Endothelial cell of umbilical vein (primary cell): Measurements from ENCODE around the gene POLR2L. TPM values are rescaled to one million over a fixed set of nuclear protein-coding genes. Genes with fewer than 3 reads are reported as not detected.

Experiments
- BruUV-seq: library from RNA; stranded (reverse); fragments of 400-500 nt; replicated peaks from 2 replicates; lab custom pipeline; 2021; lab: Mats Ljungman, UMichigan
- CTCF ChIA-PET: fragments of 300-600, 350-600 bp; sonication (Branson Sonifier 250); formaldehyde crosslinking; loops from one replicate; lab custom pipeline; 2021; ENCODE audit warnings: antibody characterized with exemption, inconsistent platforms; lab: Charles Lee
- POLR2A ChIA-PET: fragments of 300-600, 350-600 bp; sonication (Branson Sonifier 250); formaldehyde crosslinking; loops from one replicate; lab custom pipeline; 2021; ENCODE audit warnings: antibody characterized with exemption, inconsistent platforms; lab: Charles Lee
- DNase-seq: peaks from one replicate; pipeline ENCODE4 v3.0.0-alpha.2; 2011; ENCODE audit warnings: low read depth, low spot score
- FAIRE-seq: peaks from 2 replicates; lab custom pipeline; 2011; peaks lifted over from hg19 to GRCh38; lab: Jason Lieb, UNC
- H2AFZ ChIP-seq: 2 replicates; pipeline ENCODE4 v1.6.0; 2012; ENCODE audit warnings: low read depth, low read length, control low read depth, inconsistent platforms
- H3K27ac ChIP-seq: 2 replicates; pipeline ENCODE4 v1.5.1; 2011; ENCODE audit warnings: low read depth, mild to moderate bottlenecking, control low read depth, low read length, moderate library complexity; ENCODE audit not compliant: insufficient read depth
- H3K27me3 ChIP-seq, 2 experiments: 2 replicates each; pipeline versions ENCODE4 v1.6.0 to v1.6.1; 2011; ENCODE audit warnings: low read length in 2 of 2, mixed read lengths in 1 of 2; ENCODE audit not compliant: control insufficient read depth in 2 of 2, insufficient read depth in 2 of 2
- H3K36me3 ChIP-seq, 2 experiments: 2 replicates in 1 of 2; 3 replicates in 1 of 2; pipeline ENCODE4 v1.5.1; 2011; ENCODE audit warnings: low read length in 2 of 2, mild to moderate bottlenecking in 1 of 2, moderate library complexity in 1 of 2; ENCODE audit not compliant: control insufficient read depth in 2 of 2, insufficient read depth in 2 of 2; ENCODE audit errors: extremely low read depth in 1 of 2
- H3K4me1 ChIP-seq: 3 replicates; pipeline ENCODE4 v1.5.1; 2011; ENCODE audit warnings: mild to moderate bottlenecking, low read length; ENCODE audit not compliant: control insufficient read depth, insufficient read depth; ENCODE audit errors: extremely low read depth
- H3K4me2 ChIP-seq: 2 replicates; pipeline ENCODE4 v1.6.1; 2011; ENCODE audit warnings: low read length, control low read depth, mixed read lengths; ENCODE audit not compliant: insufficient read depth
- H3K4me3 ChIP-seq, 3 experiments: fragments of 200-600 bp in 1 of 3; sonication (generic), shearing (Covaris generic) in 1 of 3; replicated peaks in 1 of 3; 2 replicates each; pipeline ENCODE4 v1.5.1; 2011 to 2016; ENCODE audit warnings: control low read depth in 3 of 3, low read length in 3 of 3, mild to moderate bottlenecking in 2 of 3, inconsistent platforms in 1 of 3, low read depth in 1 of 3, moderate library complexity in 1 of 3; ENCODE audit not compliant: insufficient read depth in 1 of 3
- H3K79me2 ChIP-seq: 2 replicates; pipeline ENCODE4 v1.6.0; 2012; ENCODE audit warnings: low read length, inconsistent platforms; ENCODE audit not compliant: control insufficient read depth, insufficient read depth
- H3K9ac ChIP-seq: replicated peaks from 2 replicates; pipeline ENCODE3; 2011; ENCODE audit warnings: low read length, control low read depth; ENCODE audit not compliant: insufficient read depth; ENCODE audit errors: extremely low read depth
- H3K9me1 ChIP-seq: replicated peaks from 3 replicates; pipeline ENCODE4 v1.6.0; 2011; ENCODE audit warnings: mild to moderate bottlenecking, low read length; ENCODE audit not compliant: control insufficient read depth, insufficient read depth; ENCODE audit errors: extremely low read depth
- H3K9me3 ChIP-seq: replicated peaks from 2 replicates; pipeline ENCODE4 v1.5.1; 2012; ENCODE audit warnings: low read length, inconsistent platforms; ENCODE audit not compliant: control insufficient read depth, insufficient read depth
- H4K20me1 ChIP-seq: replicated peaks from 2 replicates; pipeline ENCODE3; 2011; ENCODE audit warnings: mild to moderate bottlenecking, low read length; ENCODE audit not compliant: control insufficient read depth, insufficient read depth; ENCODE audit errors: extremely low read depth
- CTCF ChIP-seq, 2 donors: IDR thresholded peaks; 1 replicate in 1 of 2; 2 replicates in 1 of 2; pipeline ENCODE4 v1.5.1; 2011; ENCODE audit warnings: low read length in 2 of 2, mild to moderate bottlenecking in 2 of 2, moderate library complexity in 2 of 2, control low read depth in 1 of 2, inconsistent platforms in 1 of 2, low read depth in 1 of 2; ENCODE audit not compliant: insufficient read depth in 1 of 2; ENCODE audit errors: extremely low read depth in 1 of 2
- EZH2 ChIP-seq: IDR thresholded peaks from 2 replicates; pipeline ENCODE4 v1.6.1; 2012; ENCODE audit warnings: borderline replicate concordance, low read depth, mild to moderate bottlenecking, moderate library complexity, low read length, inconsistent platforms; ENCODE audit not compliant: severe bottlenecking
- FOS ChIP-seq: IDR thresholded peaks from 2 replicates; pipeline ENCODE4 v1.6.1; 2011; ENCODE audit warnings: mild to moderate bottlenecking, low read length, moderate library complexity, borderline replicate concordance; ENCODE audit not compliant: insufficient read depth
- GATA2 ChIP-seq: IDR thresholded peaks from 2 replicates; pipeline ENCODE4 v1.7.0; 2011; ENCODE audit warnings: low read depth, mild to moderate bottlenecking, moderate library complexity, mixed read lengths, low read length; ENCODE audit not compliant: insufficient read length, insufficient read depth
- JUN ChIP-seq: IDR thresholded peaks from 2 replicates; pipeline ENCODE4 v1.6.1; 2011; ENCODE audit warnings: borderline replicate concordance, low read depth; ENCODE audit not compliant: insufficient read length, insufficient read depth
- MAX ChIP-seq: IDR thresholded peaks from 2 replicates; pipeline ENCODE4 v1.6.1; 2011; ENCODE audit not compliant: insufficient read depth, insufficient read length
- MYC ChIP-seq: IDR thresholded peaks from one replicate; pipeline ENCODE4 v1.6.1; 2011; ENCODE audit warnings: mild to moderate bottlenecking, low read depth, low read length
- POLR2A ChIP-seq: IDR thresholded peaks from 2 replicates; pipeline ENCODE4 v1.6.1; 2012; ENCODE audit warnings: low read depth, mild to moderate bottlenecking, control low read depth, low read length
- POLR2AphosphoS5 ChIP-seq: IDR thresholded peaks from 2 replicates; pipeline ENCODE4 v1.6.1; 2012; ENCODE audit warnings: low read depth, mild to moderate bottlenecking, control low read depth, low read length, moderate library complexity; ENCODE audit not compliant: insufficient read depth
- dilution Hi-C: fragments of 300-500 bp; cut with MboI; formaldehyde crosslinking; loops from one replicate; pipeline ENCODE4 v1.15.0; 2019; ENCODE audit warnings: low sequenced_read_pairs; ENCODE audit not compliant: extremely low pct_ligation_motif_present
- intact Hi-C: fragments of 100-400 bp; cut with micrococcal nuclease; formaldehyde crosslinking; loops from one replicate; pipeline ENCODE4 v1.10.0; 2022
- polyA plus RNA-seq, 4 experiments: library from polyadenylated mRNA; depleted of rRNA in 3 of 4; stranded (reverse) in 3 of 4; unstranded in 1 of 4; fragments of >200 nt; gene quantifications; 2 replicates each; pipeline versions ENCODE4 v1.2.1 to v1.2.3, GENCODE V29; 2011 to 2012; ENCODE audit warnings: missing spikeins in 1 of 4
- total RNA-seq: library from RNA; stranded (reverse); gene quantifications from 2 replicates; pipeline ENCODE4 v1.2.3, GENCODE V29; 2021

The POLR2L gene
- total and polyA plus RNA-seq, 2 donors (not counting 3 experiments of a cell fraction or from before 2014, with no cell fraction given): 146 to 259 TPM

DNA sequence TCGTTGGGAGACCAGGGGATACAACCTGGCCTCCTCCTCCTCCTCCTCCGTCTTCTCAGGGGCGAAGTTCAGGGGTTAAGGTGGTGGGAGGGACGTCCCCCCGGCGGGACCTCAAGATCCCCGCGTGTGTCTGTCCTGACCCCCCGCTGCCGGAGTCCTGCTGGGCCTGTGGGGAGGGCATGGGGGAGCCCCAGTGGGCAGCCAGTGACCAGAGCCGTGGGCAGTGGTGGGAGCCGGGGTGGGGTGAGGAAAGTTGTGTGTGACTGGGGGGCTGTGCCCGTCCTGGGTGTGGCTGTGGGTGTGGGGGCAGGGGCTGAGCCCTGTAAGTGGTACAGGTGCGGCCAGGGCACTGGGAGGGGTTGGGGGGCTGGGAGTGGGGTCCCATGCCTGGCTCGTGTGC lies 10.4 kb upstream of the POLR2L start:
- Histone ChIP-seq H3K9me3 (no peaks in the 10 kb centered on the region), H3K27me3 (no peaks in the 10 kb centered on the region), H3K4me1 (peaks cover 5% of the 10 kb centered on the region), H3K79me2 (no peaks in the 10 kb centered on the region), H3K9me1 (no peaks in the 10 kb centered on the region), H3K9ac (no peak overlapping the region), H2AFZ (no peak overlapping the region), H3K36me3 (no peaks in the 10 kb centered on the region), H4K20me1 (no peaks in the 10 kb centered on the region), H3K4me2 (no peak overlapping the region), H3K4me3 (no peak overlapping the region), H3K27ac (no peak overlapping the region)
- FAIRE-seq: no peak
- intact Hi-C loops (no loop called here), dilution Hi-C loops (no loop called here)
- no TSS peak for BruUV-seq
- no peak for TF ChIP-seq GATA2
- TF ChIP-seq POLR2AphosphoS5: no peak
- TF ChIP-seq MAX: no peak
- no peak for TF ChIP-seq POLR2A
- no peak for TF ChIP-seq FOS
- no peak for TF ChIP-seq MYC
- TF ChIP-seq JUN: no peak
- no peak for TF ChIP-seq CTCF (IDR thresholded peaks at IDR 0.05; ENCODE audit: extremely low read depth in 1 of 2, insufficient read depth in 1 of 2, low read depth in 1 of 2, low read length in 2 of 2)
- TF ChIP-seq EZH2: no peak
- no peak for DNase-seq
- ChIA-PET CTCF (no interaction called here), POLR2A (no interaction called here)
